Measurements from ENCODE around the gene ERN1.

- no peak for TF ChIP-seq CTCF (conservative IDR thresholded peaks at IDR 0.05; ENCODE audit: low read depth, low read length)
- TF ChIP-seq EZH2 (IDR thresholded peaks at IDR 0.05; ENCODE audit: borderline replicate concordance, low read depth, low read length, poor library complexity, severe bottlenecking), result no peak
Measured at GRCh38 chr17:64008830-64009229, 121.1 kb downstream of the ERN1 start.
